K562 (cell line): ENCODE data around the gene RGPD8. TPM values are rescaled to one million over a fixed set of nuclear protein-coding genes. Genes with fewer than 3 reads are reported as not detected.
"Not testable (repeated sequence)": the region's sequence is repeated elsewhere in the genome, so short reads cannot be mapped to it uniquely, and the experiment has no call there.

Source experiments
- ATAC-seq: fragments of 200-7000 bp; cut with Tn5 transposase; 3 replicates; pipeline ENCODE4 v1.9.1; 2020; ENCODE audit warnings: moderate library complexity
- BruUV-seq: library from RNA; stranded (reverse); fragments of 400-500 nt; replicated peaks from 2 replicates; lab custom pipeline; 2021; lab: Mats Ljungman, UMichigan
- CTCF ChIA-PET: fragments of 300-600 bp; formaldehyde crosslinking; extraction: SDS; loops from one replicate; lab custom pipeline; 2021; ENCODE audit warnings: low intra/inter-chr PET ratio; lab: Yijun Ruan, JAX
- POLR2A ChIA-PET: fragments of 300-600, 350-650 bp; sonication (Branson Sonifier 250); formaldehyde crosslinking; extraction: SDS; loops from one replicate; lab custom pipeline; 2021; ENCODE audit warnings: antibody characterized with exemption, inconsistent platforms; lab: Yijun Ruan, JAX
- DNase-seq, 4 experiments: peaks; one replicate each; pipeline versions ENCODE4 v3.0.0 to v3.0.0-alpha.2; 2011 to 2018; ENCODE audit warnings: low spot score in 3 of 4, mixed read lengths in 3 of 4; ENCODE audit errors: extremely low read depth in 1 of 4
- FAIRE-seq: peaks from 2 replicates; lab custom pipeline; 2011; peaks lifted over from hg19 to GRCh38; lab: Jason Lieb, UNC
- H2AFZ ChIP-seq: 2 replicates; pipeline ENCODE4 v1.6.0; 2011; ENCODE audit warnings: low read depth, low read length, control low read depth, inconsistent platforms
- H3K27ac ChIP-seq: fragments of 200-600 bp; 3 replicates; pipeline ENCODE4 v1.8.0; 2011; ENCODE audit warnings: low read depth, mild to moderate bottlenecking, control low read depth, inconsistent platforms, low read length, moderate library complexity, mixed read lengths; ENCODE audit errors: extremely low read depth
- H3K27me3 ChIP-seq, 2 experiments: fragments of 300-600 bp in 1 of 2; 2 replicates in 1 of 2; 3 replicates in 1 of 2; pipeline versions ENCODE4 v1.6.0 to v1.8.0; 2011; ENCODE audit warnings: inconsistent platforms in 2 of 2, low read length in 2 of 2, mild to moderate bottlenecking in 1 of 2, mixed read lengths in 1 of 2, moderate library complexity in 1 of 2; ENCODE audit not compliant: control insufficient read depth in 2 of 2, insufficient read depth in 2 of 2
- H3K36me3 ChIP-seq: fragments of 300-600 bp; 3 replicates; pipeline ENCODE4 v1.8.0; 2011; ENCODE audit warnings: mild to moderate bottlenecking, low read length, inconsistent platforms; ENCODE audit not compliant: control insufficient read depth, insufficient read depth
- H3K4me1 ChIP-seq, 2 experiments: fragments of 200-600 bp in 1 of 2; replicated peaks in 1 of 2; 2 replicates in 1 of 2; 3 replicates in 1 of 2; pipeline versions ENCODE4 v1.5.1 to v1.8.0; 2011; ENCODE audit warnings: inconsistent platforms in 2 of 2, low read length in 2 of 2, mild to moderate bottlenecking in 1 of 2, mixed read lengths in 1 of 2, moderate library complexity in 1 of 2; ENCODE audit not compliant: control insufficient read depth in 2 of 2, insufficient read depth in 2 of 2
- H3K4me2 ChIP-seq: 2 replicates; pipeline ENCODE4 v1.6.1; 2011; ENCODE audit warnings: low read length, control low read depth, inconsistent platforms, mixed read lengths; ENCODE audit not compliant: insufficient read depth
- H3K4me3 ChIP-seq: fragments of 200-600 bp; sonication (generic), shearing (Covaris generic); 2 replicates; pipeline ENCODE4 v1.5.1; 2016; ENCODE audit warnings: control low read depth, inconsistent platforms
- H3K79me2 ChIP-seq: fragments of 200-600 bp; 3 replicates; pipeline ENCODE4 v1.8.0; 2011; ENCODE audit warnings: low read length, inconsistent platforms; ENCODE audit not compliant: control insufficient read depth, insufficient read depth
- H3K9ac ChIP-seq, 2 experiments: 2 replicates each; pipeline versions ENCODE4 v1.6.0 to v1.6.1; 2011; ENCODE audit warnings: low read depth in 2 of 2, low read length in 2 of 2, control low read depth in 1 of 2, inconsistent platforms in 1 of 2, mild to moderate bottlenecking in 1 of 2, mixed read lengths in 1 of 2; ENCODE audit not compliant: insufficient read depth in 1 of 2
- H3K9me1 ChIP-seq: one replicate; pipeline ENCODE4 v1.6.0; 2011; ENCODE audit warnings: inconsistent platforms, mild to moderate bottlenecking, low read length, moderate library complexity; ENCODE audit not compliant: control insufficient read depth, insufficient read depth
- H3K9me3 ChIP-seq: replicated peaks from 2 replicates; pipeline ENCODE4 v1.5.1; 2011; ENCODE audit warnings: low read depth, low read length, inconsistent platforms; ENCODE audit not compliant: control insufficient read depth, insufficient read depth
- H4K20me1 ChIP-seq: replicated peaks from 2 replicates; pipeline ENCODE4 v1.6.1; 2011; ENCODE audit warnings: low read length, inconsistent platforms, mixed read lengths; ENCODE audit not compliant: control insufficient read depth, insufficient read depth
- REST ChIP-seq, 2 experiments: fragments of 450-650 bp; formaldehyde crosslinking in 1 of 2; IDR thresholded peaks; 2 replicates each; pipeline versions ENCODE4 v1.4.0 to v1.6.1; 2014 to 2020; ENCODE audit warnings: mild to moderate bottlenecking in 2 of 2, borderline replicate concordance in 1 of 2, low read depth in 1 of 2
- WGBS: fragments of 100-300 bp; shearing (Covaris generic); methylation state at CpG from one replicate; pipeline ENCODE4 v1.1.6; 2016; ENCODE audit warnings: low coverage, mixed read lengths; ENCODE audit not compliant: insufficient coverage; ENCODE audit errors: missing lambda C conversion rate; 5-methylcytosine and 5-hydroxymethylcytosine counted together
- in situ Hi-C: fragments of 300-500 bp; cut with MboI; formaldehyde crosslinking; loops from 4 replicates; pipeline ENCODE4 v1.15.0; 2018; ENCODE audit warnings: inconsistent platforms, mixed read lengths
- intact Hi-C: fragments of 100-400 bp; cut with micrococcal nuclease; formaldehyde crosslinking; loops from 2 replicates; pipeline ENCODE4 v1.14.2; 2022
- polyA plus RNA-seq, 8 experiments: library from polyadenylated mRNA; depleted of rRNA in 4 of 8; stranded (reverse) in 5 of 8; unstranded in 3 of 8; fragments of >200 nt; fragmentation: Nextera tagmentation in 2 of 8; fragmentation: Illumina TruSeq in 1 of 8; extraction: Ambion mirVana in 2 of 8; extraction: Trizol in 1 of 8; gene quantifications; 2 replicates each; pipeline versions ENCODE4 v1.2.1 to v1.2.3, GENCODE V29; 2011 to 2014; ENCODE audit warnings: inconsistent platforms in 1 of 8, missing spikeins in 1 of 8
- total RNA-seq, 7 experiments: library from RNA; depleted of rRNA in 6 of 7; stranded (reverse); fragments of >200 nt in 6 of 7; fragmentation: Illumina TruSeq in 2 of 7; extraction: Trizol in 2 of 7; gene quantifications; 2 replicates each; pipeline versions ENCODE4 v1.2.1 to v1.2.3, GENCODE V29; 2011 to 2021; ENCODE audit warnings: low replicate concordance in 1 of 7

RGPD8 gene
- total and polyA plus RNA-seq, 9 of the 15 experiments (the other 6 are each of a cell fraction or from before 2014, with no cell fraction given) = 0.03 to 0.47 (median 0.12) TPM; not detected in 1

DNA sequence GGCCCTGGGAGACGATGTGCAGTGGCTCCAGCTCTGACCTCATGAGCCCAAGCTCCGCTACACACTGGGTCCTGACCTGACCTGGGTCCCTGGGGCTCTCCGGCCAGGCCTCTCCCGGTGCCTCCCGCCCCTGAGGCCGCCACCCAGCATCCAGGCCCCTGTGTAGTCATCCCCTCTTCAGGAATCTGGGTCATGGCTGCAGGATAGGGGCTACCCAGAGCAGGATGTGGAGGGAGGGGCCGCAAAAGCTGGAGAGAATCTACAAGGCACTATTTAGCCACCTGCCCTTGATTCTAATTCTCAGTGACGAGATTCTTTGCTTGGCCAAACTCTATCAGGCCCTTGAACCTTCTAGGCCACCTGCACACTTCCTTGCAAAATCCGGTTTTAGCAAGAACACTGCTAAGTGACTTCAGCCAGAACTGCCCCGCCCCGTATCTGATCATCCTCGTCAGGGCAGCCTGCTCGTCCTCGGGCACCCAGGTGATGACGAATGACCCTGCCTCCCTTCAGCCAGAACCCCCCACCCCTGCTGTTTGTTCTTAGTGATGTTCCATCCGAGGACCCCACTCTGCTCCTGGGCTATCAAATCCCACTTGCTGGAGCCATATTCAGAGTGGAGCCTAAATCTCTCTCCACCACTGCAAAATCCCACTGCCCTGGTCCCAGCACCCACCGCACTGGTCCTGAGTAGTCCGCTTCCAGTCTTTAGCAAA is 2.4 kb upstream of the RGPD8 start:
- H2AFZ ChIP-seq; intact Hi-C loops; DNase-seq; H3K79me2 ChIP-seq; H3K9me3 ChIP-seq; POLR2A ChIA-PET; H3K9me1 ChIP-seq; H3K36me3 ChIP-seq; in situ Hi-C loops; H3K4me2 ChIP-seq; H3K9ac ChIP-seq; H3K4me3 ChIP-seq; H3K27me3 ChIP-seq; H3K27ac ChIP-seq; FAIRE-seq; H4K20me1 ChIP-seq; BruUV-seq; CTCF ChIA-PET; TF ChIP-seq REST (CRISPR knock-in tag; IDR thresholded peaks at IDR 0.05; ENCODE audit: low read depth): not testable (repeated sequence)
- peak; percentile 41; the same call in 1 of the 3 replicates for ATAC-seq
- 20% methylated on average over 18 of the region's 18 CpGs for WGBS
- peaks cover 0 to 24% of the 10 kb centered on the region in 2 experiments; a peak in 2 of 5 replicates for H3K4me1 ChIP-seq
- TF ChIP-seq REST (IDR thresholded peaks at IDR 0.05; ENCODE audit: borderline replicate concordance) = peak; percentile 75

DNA sequence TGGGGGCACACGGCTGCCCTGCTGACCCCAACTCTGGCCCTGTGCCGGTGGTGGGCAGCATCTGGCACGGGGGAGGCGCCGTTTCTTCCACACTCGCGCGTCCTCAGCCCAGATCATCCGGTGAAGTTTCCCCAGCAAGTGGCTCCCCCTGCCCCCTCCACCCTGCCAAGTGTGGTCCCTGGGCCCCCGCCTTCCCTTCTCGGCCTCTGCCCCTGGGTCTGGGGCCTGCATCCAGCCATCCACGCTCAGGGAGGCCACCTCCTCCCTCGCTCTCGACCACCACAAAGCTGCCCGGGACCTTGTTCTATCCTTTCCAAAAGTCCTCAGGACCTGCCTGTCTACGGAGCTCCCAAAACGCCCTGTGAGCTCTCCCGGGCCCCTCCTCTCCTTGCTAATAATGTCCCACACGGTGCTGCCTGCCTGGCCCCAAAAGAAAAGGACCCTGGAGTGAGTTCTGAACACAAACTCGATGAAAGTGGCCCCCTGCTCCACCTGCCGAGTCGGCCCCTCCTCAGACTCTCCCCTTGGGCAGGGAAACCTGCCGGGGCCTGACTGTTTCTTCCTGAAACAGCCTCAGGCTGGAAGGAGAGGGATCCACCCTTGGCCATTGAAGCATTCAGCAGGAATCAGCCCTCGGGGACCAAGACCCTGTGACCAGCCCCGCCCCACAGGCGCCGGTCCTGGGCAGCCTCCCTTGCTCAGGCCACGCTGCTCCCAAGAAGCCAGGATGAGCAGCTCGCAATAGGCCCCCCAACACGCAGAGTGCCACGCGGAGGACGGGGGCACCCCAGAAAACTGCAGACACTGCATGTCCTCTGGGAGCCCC is 1.7 kb upstream of the RGPD8 start:
- WGBS = 23% methylated on average over 29 of the region's 33 CpGs
- POLR2A ChIA-PET, H3K36me3 ChIP-seq, H3K4me3 ChIP-seq, CTCF ChIA-PET, H3K79me2 ChIP-seq, FAIRE-seq, H3K4me2 ChIP-seq, H3K9ac ChIP-seq, H3K9me3 ChIP-seq, BruUV-seq, intact Hi-C loops, H3K9me1 ChIP-seq, H3K27me3 ChIP-seq, H4K20me1 ChIP-seq, H3K27ac ChIP-seq, H2AFZ ChIP-seq, DNase-seq, in situ Hi-C loops, ATAC-seq: not testable (repeated sequence)
- peaks cover 0 to 24% of the 10 kb centered on the region in 2 experiments; a peak in 2 of 5 replicates for H3K4me1 ChIP-seq
